ENCODE measurements around the gene USP46.

GRCh38 chr4:52622564-52622963 lies 36.5 kb downstream of the USP46 start:
- TF ChIP-seq CTCF (IDR thresholded peaks at IDR 0.05) = no peak
- TF ChIP-seq POLR2A (IDR thresholded peaks at IDR 0.05) = no peak

Measured in Peyer's patch (tissue), 4 donors.